ENCODE measurements around the gene CDC5L. TPM values are rescaled to one million over a fixed set of nuclear protein-coding genes. Genes with fewer than 3 reads are reported as not detected.
A peak's percentile ranks its signal among the peaks of the same experiment; 100 is the strongest.

Gene CDC5L
- total and polyA plus RNA-seq, 3 experiments from 2014 or later = 14.9 to 29.9 (median 27.4) TPM

- Mint-ChIP-seq H3K36me3 (no peaks in the 10 kb centered on the region), H3K27ac (peak overlapping the region in 1 of 8 donors; percentile 82), H3K27me3 (peaks cover 4 to 21% of the 10 kb centered on the region in 2 donors), H3K4me1 (no peaks in the 10 kb centered on the region), H3K9me3 (no peaks in the 10 kb centered on the region), H3K4me3 (peak overlapping the region in 1 of 7 donors; percentile 27)
- no peak for DNase-seq
- no peaks in the 10 kb centered on the region for H3K4me1 ChIP-seq (ENCODE audit: insufficient read depth, low read length)
- CTCF ChIA-PET = interaction anchor here (1.3 to 2.0 kb wide), 2 partner anchors 11 to 13 kb away, joined by 4 to 8 read pairs; no protein-coding TSS in a partner anchor
- no peaks in the 10 kb centered on the region for H3K36me3 ChIP-seq (ENCODE audit: insufficient read depth, low read length)
- no peaks in the 10 kb centered on the region for H3K27me3 ChIP-seq (ENCODE audit: insufficient read depth, low read length, poor library complexity, severe bottlenecking)
- H3K4me3 ChIP-seq (ENCODE audit: low read length) = no peak overlapping the region
- H3K9me3 ChIP-seq (ENCODE audit: low read length) = no peaks in the 10 kb centered on the region
- POLR2A ChIA-PET = no interaction called here
- H3K27ac ChIP-seq (ENCODE audit: low read depth, low read length) = no peak overlapping the region
Observed at GRCh38 chr6:44470115-44470464, 82.6 kb downstream of the CDC5L start.

GRCh38 chr6:44470746-44471145 is 83.2 kb downstream of the CDC5L start:
- no peak for DNase-seq
- no peaks in the 10 kb centered on the region for H3K9me3 Mint-ChIP-seq
- Histone ChIP-seq H3K4me1 (ENCODE audit: insufficient read depth, low read length) (peaks cover 4% of the 10 kb centered on the region), H3K36me3 (ENCODE audit: insufficient read depth, low read length) (no peaks in the 10 kb centered on the region), H3K4me3 (ENCODE audit: low read length) (no peak overlapping the region), H3K9me3 (ENCODE audit: low read length) (no peaks in the 10 kb centered on the region), H3K27me3 (ENCODE audit: insufficient read depth, low read length, poor library complexity, severe bottlenecking) (no peaks in the 10 kb centered on the region), H3K27ac (ENCODE audit: low read depth, low read length) (no peak overlapping the region)
- H3K27ac Mint-ChIP-seq = no peak overlapping the region
- no peaks in the 10 kb centered on the region for H3K4me1 Mint-ChIP-seq
- peaks cover 4 to 25% of the 10 kb centered on the region in 2 donors for H3K27me3 Mint-ChIP-seq
- no peak overlapping the region for H3K4me3 Mint-ChIP-seq
- ChIA-PET POLR2A (no interaction called here), CTCF (no interaction called here)
- H3K36me3 Mint-ChIP-seq = no peaks in the 10 kb centered on the region

- Histone ChIP-seq H3K9me3 (ENCODE audit: low read length) (no peaks in the 10 kb centered on the region), H3K4me1 (ENCODE audit: insufficient read depth, low read length) (peaks cover 8% of the 10 kb centered on the region), H3K27me3 (ENCODE audit: insufficient read depth, low read length, poor library complexity, severe bottlenecking) (no peaks in the 10 kb centered on the region), H3K36me3 (ENCODE audit: insufficient read depth, low read length) (no peaks in the 10 kb centered on the region), H3K27ac (ENCODE audit: low read depth, low read length) (no peak overlapping the region), H3K4me3 (ENCODE audit: low read length) (no peak overlapping the region)
- Mint-ChIP-seq H3K27ac (peak overlapping the region in 1 of 8 donors; percentile 7), H3K4me1 (peaks cover 0 to 2% (median 0%) of the 10 kb centered on the region in 3 donors), H3K27me3 (peaks cover 4 to 25% of the 10 kb centered on the region in 2 donors), H3K36me3 (no peaks in the 10 kb centered on the region), H3K9me3 (no peaks in the 10 kb centered on the region), H3K4me3 (no peak overlapping the region)
- ChIA-PET CTCF (no interaction called here), POLR2A (no interaction called here)
- no peak for DNase-seq
Observed at GRCh38 chr6:44471271-44471981, 83.9 kb downstream of the CDC5L start.

DNA sequence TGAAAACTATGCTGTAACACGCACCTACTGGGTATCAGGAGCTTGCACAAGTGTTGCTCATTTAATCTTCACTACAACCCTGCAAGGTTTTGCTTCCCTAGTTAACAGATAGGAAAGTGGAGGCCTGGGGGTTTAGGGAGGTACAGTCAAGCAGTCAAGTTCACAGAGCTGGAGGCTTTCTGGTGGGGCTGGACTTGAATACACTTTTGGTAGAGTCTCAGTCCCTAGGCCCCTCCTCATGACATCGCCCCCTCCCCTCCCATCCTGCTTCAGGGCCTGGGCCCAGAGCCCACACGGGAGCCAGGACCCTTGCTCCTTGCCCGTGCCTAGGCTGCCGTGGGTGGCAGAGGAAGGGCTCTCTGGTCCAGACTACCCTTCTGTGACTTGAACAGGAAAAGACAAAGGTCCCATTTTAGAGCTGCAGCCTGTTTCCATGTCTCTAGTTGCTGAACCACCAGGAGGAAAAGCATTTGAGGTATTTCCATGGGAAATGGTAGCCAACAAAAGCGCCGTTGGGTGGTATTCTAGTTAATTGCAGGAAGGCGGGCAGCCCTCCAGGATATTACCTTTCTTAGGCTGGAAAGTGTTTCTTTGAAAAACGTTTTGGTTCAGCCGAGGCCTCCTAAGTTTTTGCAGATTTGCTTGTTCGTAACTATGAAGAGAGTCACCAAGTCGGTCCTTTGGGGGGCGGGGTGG is 84.9 kb downstream of the CDC5L start:
- no peak for DNase-seq
- no peaks in the 10 kb centered on the region for H3K36me3 Mint-ChIP-seq
- no peak overlapping the region for H3K27ac Mint-ChIP-seq
- peaks cover 2 to 24% of the 10 kb centered on the region in 2 donors for H3K27me3 Mint-ChIP-seq
- no peaks in the 10 kb centered on the region for H3K27me3 ChIP-seq (ENCODE audit: insufficient read depth, low read length, poor library complexity, severe bottlenecking)
- H3K9me3 Mint-ChIP-seq = no peaks in the 10 kb centered on the region
- no peaks in the 10 kb centered on the region for H3K9me3 ChIP-seq (ENCODE audit: low read length)
- no peak overlapping the region for H3K4me3 ChIP-seq (ENCODE audit: low read length)
- CTCF ChIA-PET = no interaction called here
- peaks cover 8% of the 10 kb centered on the region for H3K4me1 ChIP-seq (ENCODE audit: insufficient read depth, low read length)
- H3K27ac ChIP-seq (ENCODE audit: low read depth, low read length) = no peak overlapping the region
- peaks cover 0 to 2% (median 0%) of the 10 kb centered on the region in 3 donors for H3K4me1 Mint-ChIP-seq
- POLR2A ChIA-PET = no interaction called here
- H3K4me3 Mint-ChIP-seq = no peak overlapping the region
- no peaks in the 10 kb centered on the region for H3K36me3 ChIP-seq (ENCODE audit: insufficient read depth, low read length)

- Mint-ChIP-seq H3K27me3 (peaks cover 2 to 21% of the 10 kb centered on the region in 2 donors), H3K9me3 (no peaks in the 10 kb centered on the region), H3K4me3 (no peak overlapping the region), H3K27ac (no peak overlapping the region), H3K4me1 (peaks cover 0 to 2% (median 0%) of the 10 kb centered on the region in 3 donors), H3K36me3 (no peaks in the 10 kb centered on the region)
- Histone ChIP-seq H3K36me3 (ENCODE audit: insufficient read depth, low read length) (no peaks in the 10 kb centered on the region), H3K4me3 (ENCODE audit: low read length) (no peak overlapping the region), H3K27ac (ENCODE audit: low read depth, low read length) (no peak overlapping the region), H3K9me3 (ENCODE audit: low read length) (no peaks in the 10 kb centered on the region), H3K27me3 (ENCODE audit: insufficient read depth, low read length, poor library complexity, severe bottlenecking) (no peaks in the 10 kb centered on the region), H3K4me1 (ENCODE audit: insufficient read depth, low read length) (peaks cover 8% of the 10 kb centered on the region)
- DNase-seq = no peak
- ChIA-PET POLR2A (no interaction called here), CTCF (interaction anchor here (2.6 kb wide), 1 partner anchor 1448 kb away, joined by 26 read pairs; no protein-coding TSS in a partner anchor)
Observed at GRCh38 chr6:44473393-44474189, 86.1 kb downstream of the CDC5L start.

- Histone ChIP-seq H3K4me1 (ENCODE audit: insufficient read depth, low read length) (peaks cover 8% of the 10 kb centered on the region), H3K36me3 (ENCODE audit: insufficient read depth, low read length) (no peaks in the 10 kb centered on the region), H3K4me3 (ENCODE audit: low read length) (no peak overlapping the region), H3K9me3 (ENCODE audit: low read length) (no peaks in the 10 kb centered on the region), H3K27ac (ENCODE audit: low read depth, low read length) (no peak overlapping the region), H3K27me3 (ENCODE audit: insufficient read depth, low read length, poor library complexity, severe bottlenecking) (no peaks in the 10 kb centered on the region)
- POLR2A ChIA-PET = no interaction called here
- Mint-ChIP-seq H3K4me3 (no peak overlapping the region), H3K36me3 (no peaks in the 10 kb centered on the region), H3K27me3 (peaks cover 2 to 15% of the 10 kb centered on the region in 2 donors), H3K27ac (no peak overlapping the region), H3K9me3 (no peaks in the 10 kb centered on the region), H3K4me1 (peaks cover 0 to 2% (median 0%) of the 10 kb centered on the region in 3 donors)
- no peak for DNase-seq
- CTCF ChIA-PET = interaction anchor here (2.6 kb wide), 1 partner anchor 1448 kb away, joined by 26 read pairs; no protein-coding TSS in a partner anchor
Observed at GRCh38 chr6:44474190-44474631, 86.7 kb downstream of the CDC5L start.

- POLR2A ChIA-PET = no interaction called here
- H3K27ac Mint-ChIP-seq = no peak overlapping the region
Observed at GRCh38 chr6:44474643-44475042, 87.1 kb downstream of the CDC5L start.

More at GRCh38 chr6:44474643-44475042, 87.1 kb downstream of the CDC5L start:
- Histone ChIP-seq H3K4me3 (ENCODE audit: low read length) (no peak overlapping the region), H3K36me3 (ENCODE audit: insufficient read depth, low read length) (no peaks in the 10 kb centered on the region), H3K27me3 (ENCODE audit: insufficient read depth, low read length, poor library complexity, severe bottlenecking) (no peaks in the 10 kb centered on the region), H3K9me3 (ENCODE audit: low read length) (no peaks in the 10 kb centered on the region), H3K27ac (ENCODE audit: low read depth, low read length) (no peak overlapping the region), H3K4me1 (ENCODE audit: insufficient read depth, low read length) (peaks cover 8% of the 10 kb centered on the region)
- CTCF ChIA-PET = interaction anchor here (0.9 to 2.6 kb wide), 7 partner anchors 9 to 1447 kb away, joined by 3 to 26 read pairs (median 12); no protein-coding TSS in a partner anchor
- no peaks in the 10 kb centered on the region for H3K9me3 Mint-ChIP-seq
- peaks cover 0 to 2% (median 0%) of the 10 kb centered on the region in 3 donors for H3K4me1 Mint-ChIP-seq
- DNase-seq = no peak
- H3K4me3 Mint-ChIP-seq = no peak overlapping the region
- no peaks in the 10 kb centered on the region for H3K36me3 Mint-ChIP-seq
- H3K27me3 Mint-ChIP-seq = peaks cover 2 to 15% of the 10 kb centered on the region in 2 donors
